ENCODE results near the gene SCUBE2. TPM values are rescaled to one million over a fixed set of nuclear protein-coding genes. Genes with fewer than 3 reads are reported as not detected.

Gene SCUBE2
- 1 to 10 TPM; 8.3 TPM for total RNA-seq
- long read RNA-seq, partial matches to known transcripts, result 2 of 10 reads
- long read RNA-seq, other reads (novel, unspliced or antisense), result 8 of 10 reads

- intact Hi-C loops (cut with DNase I, micrococcal nuclease), result no loop called here
- DNase-seq, result peak in 1 of 2 donors; percentile 37
- ATAC-seq, result peak; percentile 53
These were observed at the start of gene SCUBE2 for GRCh38 chr11:9091044-9091922. Gene SCUBE2, minus strand, starts transcription at chr11:9091599. Its CDS starts 71 bp downstream, at chr11:9091528.

- ATAC-seq, result no peak
- DNase-seq, result no peak
- intact Hi-C loops (cut with DNase I, micrococcal nuclease), result no loop called here
These were observed 49.8 kb upstream of the SCUBE2 start for GRCh38 chr11:9141186-9141585.

GRCh38 chr11:9139628-9140357, 48.4 kb upstream of the SCUBE2 start:
- intact Hi-C loops (cut with DNase I, micrococcal nuclease), result loop anchor here (2.0 to 10.0 kb wide), 2 partner anchors 123 to 125 kb away; no protein-coding TSS in a partner anchor
- ATAC-seq (no peak), DNase-seq (no peak)

GRCh38 chr11:9138612-9139579, 47.5 kb upstream of the SCUBE2 start:
- peak; percentile 52 for ATAC-seq
- intact Hi-C loops (cut with DNase I, micrococcal nuclease), result loop anchor here (2.0 to 10.0 kb wide), 2 partner anchors 122 to 124 kb away; no protein-coding TSS in a partner anchor
- DNase-seq, result peak in 1 of 2 donors; percentile 19

GRCh38 chr11:9138133-9138453, 46.7 kb upstream of the SCUBE2 start:
- intact Hi-C loops (cut with DNase I, micrococcal nuclease), result loop anchor here (2.0 to 10.0 kb wide), 2 partner anchors 121 to 123 kb away; no protein-coding TSS in a partner anchor
- no peak for DNase-seq
- peak; percentile 4 for ATAC-seq

GRCh38 chr11:9137293-9138132, 46.1 kb upstream of the SCUBE2 start:
- intact Hi-C loops (cut with DNase I, micrococcal nuclease), result loop anchor here (2.0 to 10.0 kb wide), 2 partner anchors 121 to 123 kb away; no protein-coding TSS in a partner anchor
- peak; percentile 97 for ATAC-seq
- peak; percentile 61 to 80 for DNase-seq

GRCh38 chr11:9136741-9137140, 45.3 kb upstream of the SCUBE2 start:
- ATAC-seq (no peak), DNase-seq (no peak)
- intact Hi-C loops (cut with DNase I, micrococcal nuclease), result loop anchor here in 1 of 2 donors (10.0 kb wide), 1 partner anchor 122 kb away; no protein-coding TSS in a partner anchor

- DNase-seq (no peak), ATAC-seq (no peak)
- intact Hi-C loops (cut with DNase I, micrococcal nuclease), result loop anchor here in 1 of 2 donors (10.0 kb wide), 1 partner anchor 119 kb away; no protein-coding TSS in a partner anchor
These were observed 42.6 kb upstream of the SCUBE2 start for GRCh38 chr11:9133956-9134355.

- intact Hi-C loops (cut with DNase I, micrococcal nuclease), result loop anchor here in 1 of 2 donors (10.0 kb wide), 1 partner anchor 118 kb away; no protein-coding TSS in a partner anchor
- ATAC-seq (no peak), DNase-seq (no peak)
These were observed 40.9 kb upstream of the SCUBE2 start for GRCh38 chr11:9132203-9132878.

GRCh38 chr11:9130297-9130696, 38.9 kb upstream of the SCUBE2 start:
- intact Hi-C loops (cut with DNase I, micrococcal nuclease), result loop anchor here in 1 of 2 donors (10.0 kb wide), 1 partner anchor 115 kb away; no protein-coding TSS in a partner anchor
- ATAC-seq (no peak), DNase-seq (no peak)

- ATAC-seq, result peak; percentile 36
- DNase-seq, result no peak
- intact Hi-C loops (cut with DNase I, micrococcal nuclease), result no loop called here
These were observed 35.2 kb upstream of the SCUBE2 start for GRCh38 chr11:9126636-9127035.

- intact Hi-C loops (cut with DNase I, micrococcal nuclease), result no loop called here
- ATAC-seq (peak; percentile 82), DNase-seq (no peak)
These were observed 33.9 kb upstream of the SCUBE2 start for GRCh38 chr11:9125185-9125886.

- no peak for DNase-seq
- intact Hi-C loops (cut with DNase I, micrococcal nuclease), result no loop called here
- ATAC-seq, result no peak
These were observed 32.4 kb upstream of the SCUBE2 start for GRCh38 chr11:9123595-9124304.

- no peak for ATAC-seq
- intact Hi-C loops (cut with DNase I, micrococcal nuclease), result no loop called here
These were observed 30.0 kb upstream of the SCUBE2 start for GRCh38 chr11:9121469-9121796.

GRCh38 chr11:9120664-9121468, 29.5 kb upstream of the SCUBE2 start:
- intact Hi-C loops (cut with DNase I, micrococcal nuclease), result no loop called here
- ATAC-seq (peak; percentile 40), DNase-seq (no peak)

More at GRCh38 chr11:9121469-9121796, 30.0 kb upstream of the SCUBE2 start:
- no peak for DNase-seq

Data from left colon (tissue), 2 donors.